K562 (cell line): ENCODE results near the gene FKBP2. TPM values are rescaled to one million over a fixed set of nuclear protein-coding genes. Genes with fewer than 3 reads are reported as not detected.

Experiments used
- EGR1 ChIP-seq: fragments of 450-650 bp; conservative IDR thresholded peaks from 2 replicates; pipeline ENCODE4 v1.6.1; 2017; ENCODE audit warnings: mild to moderate bottlenecking
- ELF1 ChIP-seq: fragments of 200-800 bp; sonication (Bioruptor generic); IDR thresholded peaks from 2 replicates; pipeline ENCODE4 v1.6.1; 2016; ENCODE audit warnings: missing genetic modification characterization, missing compliant biosample characterization
- HLTF ChIP-seq: fragments of 450-650 bp; IDR thresholded peaks from 2 replicates; pipeline ENCODE4 v1.6.1; 2016
- ILF3 ChIP-seq: fragments of 450-650 bp; IDR thresholded peaks from 2 replicates; pipeline ENCODE4 v1.6.1; 2018; ENCODE audit warnings: antibody characterized with exemption, mild to moderate bottlenecking, moderate library complexity, borderline replicate concordance
- RBM14 ChIP-seq: fragments of 200-400 bp; formaldehyde crosslinking; IDR thresholded peaks from 2 replicates; pipeline ENCODE4 v1.6.1; 2018; ENCODE audit warnings: low read depth, mild to moderate bottlenecking, low read length, moderate library complexity, borderline replicate concordance; ENCODE audit not compliant: insufficient read depth
- RBM22 ChIP-seq: fragments of 200-400 bp; formaldehyde crosslinking; IDR thresholded peaks from 2 replicates; pipeline ENCODE4 v1.6.1; 2018; ENCODE audit warnings: low read length, low read depth; ENCODE audit not compliant: poor library complexity, severe bottlenecking
- SMARCA5 ChIP-seq: fragments of 450-650 bp; IDR thresholded peaks from 2 replicates; pipeline ENCODE4 v1.6.1; 2016
- TAL1 ChIP-seq: fragments of 450-650 bp; IDR thresholded peaks from 2 replicates; pipeline ENCODE4 v1.6.1; 2016; ENCODE audit warnings: mild to moderate bottlenecking
- ZNF3 ChIP-seq: fragments of 250-450 bp; sonication (Bioruptor Pico); IDR thresholded peaks from 2 replicates; pipeline ENCODE4 v1.5.0; 2021; ENCODE audit warnings: mild to moderate bottlenecking, moderate library complexity
- polyA plus RNA-seq, 8 experiments: library from polyadenylated mRNA; depleted of rRNA in 4 of 8; stranded (reverse) in 5 of 8; unstranded in 3 of 8; fragments of >200 nt; fragmentation: Nextera tagmentation in 2 of 8; fragmentation: Illumina TruSeq in 1 of 8; extraction: Ambion mirVana in 2 of 8; extraction: Trizol in 1 of 8; gene quantifications; 2 replicates each; pipeline versions ENCODE4 v1.2.1 to v1.2.3, GENCODE V29; 2011 to 2014; ENCODE audit warnings: inconsistent platforms in 1 of 8, missing spikeins in 1 of 8
- total RNA-seq, 7 experiments: library from RNA; depleted of rRNA in 6 of 7; stranded (reverse); fragments of >200 nt in 6 of 7; fragmentation: Illumina TruSeq in 2 of 7; extraction: Trizol in 2 of 7; gene quantifications; 2 replicates each; pipeline versions ENCODE4 v1.2.1 to v1.2.3, GENCODE V29; 2011 to 2021; ENCODE audit warnings: low replicate concordance in 1 of 7
- TF ChIP-seq, protein P1 (sequence below): fragments of 450-650 bp; IDR thresholded peaks from 2 replicates; pipeline ENCODE4 v1.6.1; 2016; ENCODE audit warnings: borderline replicate concordance
- TF ChIP-seq, protein P2 (sequence below): sonication (generic); formaldehyde crosslinking; IDR thresholded peaks from 2 replicates; pipeline ENCODE4 v1.8.0; 2022; ENCODE audit warnings: missing genetic modification reagents, mild to moderate bottlenecking, borderline replicate concordance
- TF ChIP-seq, protein P3 (sequence below): IDR thresholded peaks from 3 replicates; pipeline ENCODE4 v1.6.1; 2011; ENCODE audit warnings: borderline replicate concordance, mild to moderate bottlenecking, moderate library complexity; ENCODE audit not compliant: insufficient read length; ENCODE audit errors: extremely low read depth
- TF ChIP-seq, protein P4 (sequence below): fragments of 250-450 bp; sonication (Bioruptor Pico); IDR thresholded peaks from 2 replicates; pipeline ENCODE4 v1.5.0; 2021
- TF ChIP-seq, protein P5 (sequence below): fragments of 450-650 bp; IDR thresholded peaks from 2 replicates; pipeline ENCODE4 v1.6.1; 2017; ENCODE audit warnings: antibody characterized with exemption, mild to moderate bottlenecking

Gene FKBP2
- total and polyA plus RNA-seq, 9 of the 15 experiments (the other 6 are each of a cell fraction or from before 2014, with no cell fraction given) = 3.5 to 151 (median 58.1) TPM

DNA sequence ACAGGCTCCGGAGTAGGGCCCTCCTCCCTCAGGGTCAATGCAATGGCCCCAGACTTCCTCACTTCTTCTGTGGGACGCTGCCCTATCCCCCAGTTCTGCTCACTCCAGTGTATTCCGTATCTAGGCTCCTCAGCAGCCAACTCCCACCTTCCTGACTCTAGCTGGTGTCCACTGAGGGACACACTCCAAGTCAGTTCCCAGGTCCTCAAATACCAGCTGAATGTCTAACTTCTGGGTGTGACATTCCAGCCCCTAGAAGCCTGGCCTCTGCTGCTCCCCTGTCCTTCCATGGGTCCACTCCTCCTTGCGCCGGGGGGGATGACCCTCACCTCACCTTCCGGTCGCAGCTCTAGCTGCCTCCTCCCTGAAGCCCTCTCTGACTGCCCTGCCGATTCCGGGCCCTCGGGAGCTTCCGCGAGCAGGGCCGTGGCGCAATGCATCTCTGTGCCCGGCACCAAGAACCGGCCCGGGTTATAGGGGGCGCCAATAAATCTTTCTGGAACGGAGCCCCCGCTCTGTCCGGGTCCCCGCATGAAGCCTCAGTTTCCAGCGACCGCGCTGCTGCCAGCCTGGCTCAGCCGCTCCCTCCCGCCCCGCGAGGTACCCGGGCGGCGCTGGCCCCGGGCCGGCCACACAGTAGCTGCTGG lies 28.1 kb downstream of the FKBP2 start (continued):
- TF ChIP-seq, protein P1, sequence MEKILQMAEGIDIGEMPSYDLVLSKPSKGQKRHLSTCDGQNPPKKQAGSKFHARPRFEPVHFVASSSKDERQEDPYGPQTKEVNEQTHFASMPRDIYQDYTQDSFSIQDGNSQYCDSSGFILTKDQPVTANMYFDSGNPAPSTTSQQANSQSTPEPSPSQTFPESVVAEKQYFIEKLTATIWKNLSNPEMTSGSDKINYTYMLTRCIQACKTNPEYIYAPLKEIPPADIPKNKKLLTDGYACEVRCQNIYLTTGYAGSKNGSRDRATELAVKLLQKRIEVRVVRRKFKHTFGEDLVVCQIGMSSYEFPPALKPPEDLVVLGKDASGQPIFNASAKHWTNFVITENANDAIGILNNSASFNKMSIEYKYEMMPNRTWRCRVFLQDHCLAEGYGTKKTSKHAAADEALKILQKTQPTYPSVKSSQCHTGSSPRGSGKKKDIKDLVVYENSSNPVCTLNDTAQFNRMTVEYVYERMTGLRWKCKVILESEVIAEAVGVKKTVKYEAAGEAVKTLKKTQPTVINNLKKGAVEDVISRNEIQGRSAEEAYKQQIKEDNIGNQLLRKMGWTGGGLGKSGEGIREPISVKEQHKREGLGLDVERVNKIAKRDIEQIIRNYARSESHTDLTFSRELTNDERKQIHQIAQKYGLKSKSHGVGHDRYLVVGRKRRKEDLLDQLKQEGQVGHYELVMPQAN = peak; percentile 44; the same call in 1 of the 2 replicates
- TF ChIP-seq HLTF (0 out of 2 replicates have a peak, but pooled peaks have one; percentile 23), ZNF3 (0 out of 2 replicates have a peak, but pooled peaks have one; percentile 16), TAL1 (no peak), EGR1 (no peak), SMARCA5 (peak; percentile 92), ELF1 (peak; percentile 26; the same call in 1 of the 2 replicates), ILF3 (peak; percentile 25; the same call in 1 of the 2 replicates), RBM22 (no peak), RBM14 (peak; percentile 95; the same call in 1 of the 2 replicates)
- TF ChIP-seq, protein P2, sequence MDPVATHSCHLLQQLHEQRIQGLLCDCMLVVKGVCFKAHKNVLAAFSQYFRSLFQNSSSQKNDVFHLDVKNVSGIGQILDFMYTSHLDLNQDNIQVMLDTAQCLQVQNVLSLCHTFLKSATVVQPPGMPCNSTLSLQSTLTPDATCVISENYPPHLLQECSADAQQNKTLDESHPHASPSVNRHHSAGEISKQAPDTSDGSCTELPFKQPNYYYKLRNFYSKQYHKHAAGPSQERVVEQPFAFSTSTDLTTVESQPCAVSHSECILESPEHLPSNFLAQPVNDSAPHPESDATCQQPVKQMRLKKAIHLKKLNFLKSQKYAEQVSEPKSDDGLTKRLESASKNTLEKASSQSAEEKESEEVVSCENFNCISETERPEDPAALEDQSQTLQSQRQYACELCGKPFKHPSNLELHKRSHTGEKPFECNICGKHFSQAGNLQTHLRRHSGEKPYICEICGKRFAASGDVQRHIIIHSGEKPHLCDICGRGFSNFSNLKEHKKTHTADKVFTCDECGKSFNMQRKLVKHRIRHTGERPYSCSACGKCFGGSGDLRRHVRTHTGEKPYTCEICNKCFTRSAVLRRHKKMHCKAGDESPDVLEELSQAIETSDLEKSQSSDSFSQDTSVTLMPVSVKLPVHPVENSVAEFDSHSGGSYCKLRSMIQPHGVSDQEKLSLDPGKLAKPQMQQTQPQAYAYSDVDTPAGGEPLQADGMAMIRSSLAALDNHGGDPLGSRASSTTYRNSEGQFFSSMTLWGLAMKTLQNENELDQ (CRISPR knock-in tag) = no peak
- TF ChIP-seq, protein P3, sequence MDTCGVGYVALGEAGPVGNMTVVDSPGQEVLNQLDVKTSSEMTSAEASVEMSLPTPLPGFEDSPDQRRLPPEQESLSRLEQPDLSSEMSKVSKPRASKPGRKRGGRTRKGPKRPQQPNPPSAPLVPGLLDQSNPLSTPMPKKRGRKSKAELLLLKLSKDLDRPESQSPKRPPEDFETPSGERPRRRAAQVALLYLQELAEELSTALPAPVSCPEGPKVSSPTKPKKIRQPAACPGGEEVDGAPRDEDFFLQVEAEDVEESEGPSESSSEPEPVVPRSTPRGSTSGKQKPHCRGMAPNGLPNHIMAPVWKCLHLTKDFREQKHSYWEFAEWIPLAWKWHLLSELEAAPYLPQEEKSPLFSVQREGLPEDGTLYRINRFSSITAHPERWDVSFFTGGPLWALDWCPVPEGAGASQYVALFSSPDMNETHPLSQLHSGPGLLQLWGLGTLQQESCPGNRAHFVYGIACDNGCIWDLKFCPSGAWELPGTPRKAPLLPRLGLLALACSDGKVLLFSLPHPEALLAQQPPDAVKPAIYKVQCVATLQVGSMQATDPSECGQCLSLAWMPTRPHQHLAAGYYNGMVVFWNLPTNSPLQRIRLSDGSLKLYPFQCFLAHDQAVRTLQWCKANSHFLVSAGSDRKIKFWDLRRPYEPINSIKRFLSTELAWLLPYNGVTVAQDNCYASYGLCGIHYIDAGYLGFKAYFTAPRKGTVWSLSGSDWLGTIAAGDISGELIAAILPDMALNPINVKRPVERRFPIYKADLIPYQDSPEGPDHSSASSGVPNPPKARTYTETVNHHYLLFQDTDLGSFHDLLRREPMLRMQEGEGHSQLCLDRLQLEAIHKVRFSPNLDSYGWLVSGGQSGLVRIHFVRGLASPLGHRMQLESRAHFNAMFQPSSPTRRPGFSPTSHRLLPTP = peak; percentile 82
- TF ChIP-seq, protein P4, sequence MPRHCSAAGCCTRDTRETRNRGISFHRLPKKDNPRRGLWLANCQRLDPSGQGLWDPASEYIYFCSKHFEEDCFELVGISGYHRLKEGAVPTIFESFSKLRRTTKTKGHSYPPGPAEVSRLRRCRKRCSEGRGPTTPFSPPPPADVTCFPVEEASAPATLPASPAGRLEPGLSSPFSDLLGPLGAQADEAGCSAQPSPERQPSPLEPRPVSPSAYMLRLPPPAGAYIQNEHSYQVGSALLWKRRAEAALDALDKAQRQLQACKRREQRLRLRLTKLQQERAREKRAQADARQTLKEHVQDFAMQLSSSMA (CRISPR knock-in tag) = no peak
- TF ChIP-seq, protein P5, sequence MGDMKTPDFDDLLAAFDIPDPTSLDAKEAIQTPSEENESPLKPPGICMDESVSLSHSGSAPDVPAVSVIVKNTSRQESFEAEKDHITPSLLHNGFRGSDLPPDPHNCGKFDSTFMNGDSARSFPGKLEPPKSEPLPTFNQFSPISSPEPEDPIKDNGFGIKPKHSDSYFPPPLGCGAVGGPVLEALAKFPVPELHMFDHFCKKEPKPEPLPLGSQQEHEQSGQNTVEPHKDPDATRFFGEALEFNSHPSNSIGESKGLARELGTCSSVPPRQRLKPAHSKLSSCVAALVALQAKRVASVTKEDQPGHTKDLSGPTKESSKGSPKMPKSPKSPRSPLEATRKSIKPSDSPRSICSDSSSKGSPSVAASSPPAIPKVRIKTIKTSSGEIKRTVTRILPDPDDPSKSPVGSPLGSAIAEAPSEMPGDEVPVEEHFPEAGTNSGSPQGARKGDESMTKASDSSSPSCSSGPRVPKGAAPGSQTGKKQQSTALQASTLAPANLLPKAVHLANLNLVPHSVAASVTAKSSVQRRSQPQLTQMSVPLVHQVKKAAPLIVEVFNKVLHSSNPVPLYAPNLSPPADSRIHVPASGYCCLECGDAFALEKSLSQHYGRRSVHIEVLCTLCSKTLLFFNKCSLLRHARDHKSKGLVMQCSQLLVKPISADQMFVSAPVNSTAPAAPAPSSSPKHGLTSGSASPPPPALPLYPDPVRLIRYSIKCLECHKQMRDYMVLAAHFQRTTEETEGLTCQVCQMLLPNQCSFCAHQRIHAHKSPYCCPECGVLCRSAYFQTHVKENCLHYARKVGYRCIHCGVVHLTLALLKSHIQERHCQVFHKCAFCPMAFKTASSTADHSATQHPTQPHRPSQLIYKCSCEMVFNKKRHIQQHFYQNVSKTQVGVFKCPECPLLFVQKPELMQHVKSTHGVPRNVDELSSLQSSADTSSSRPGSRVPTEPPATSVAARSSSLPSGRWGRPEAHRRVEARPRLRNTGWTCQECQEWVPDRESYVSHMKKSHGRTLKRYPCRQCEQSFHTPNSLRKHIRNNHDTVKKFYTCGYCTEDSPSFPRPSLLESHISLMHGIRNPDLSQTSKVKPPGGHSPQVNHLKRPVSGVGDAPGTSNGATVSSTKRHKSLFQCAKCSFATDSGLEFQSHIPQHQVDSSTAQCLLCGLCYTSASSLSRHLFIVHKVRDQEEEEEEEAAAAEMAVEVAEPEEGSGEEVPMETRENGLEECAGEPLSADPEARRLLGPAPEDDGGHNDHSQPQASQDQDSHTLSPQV = 0 out of 2 replicates have a peak, but pooled peaks have one; percentile 70
